Muscle of leg (tissue), 11 donors: Measurements from ENCODE around the gene TMEM123. TPM values are rescaled to one million over a fixed set of nuclear protein-coding genes. Genes with fewer than 3 reads are reported as not detected.

Source experiments
- DNase-seq: peaks from one replicate; pipeline ENCODE4 v3.0.0; 2013
- H3K27ac ChIP-seq: one replicate; pipeline ENCODE4 v1.5.1; 2013; ENCODE audit warnings: mild to moderate bottlenecking, low read length, control low read depth
- H3K27me3 ChIP-seq: one replicate; pipeline ENCODE4 v1.6.1; 2013; ENCODE audit warnings: low read length; ENCODE audit not compliant: control insufficient read depth, insufficient read depth
- H3K36me3 ChIP-seq: one replicate; pipeline ENCODE4 v1.6.1; 2013; ENCODE audit warnings: low read length; ENCODE audit not compliant: control insufficient read depth, insufficient read depth
- H3K4me1 ChIP-seq: one replicate; pipeline ENCODE4 v1.6.1; 2013; ENCODE audit warnings: low read length; ENCODE audit not compliant: control insufficient read depth, insufficient read depth
- H3K4me3 ChIP-seq: one replicate; pipeline ENCODE4 v1.5.1; 2013; ENCODE audit warnings: low read length, control low read depth
- H3K9me3 ChIP-seq: replicated peaks from 2 replicates; pipeline ENCODE4 v1.6.1; 2013; ENCODE audit warnings: low read depth, low read length; ENCODE audit not compliant: control insufficient read depth
- WGBS: methylation state at CpG from one replicate; pipeline ENCODE4 v1.1.5; 2013; ENCODE audit warnings: missing lambda C conversion rate; ENCODE audit not compliant: insufficient coverage; 5-methylcytosine and 5-hydroxymethylcytosine counted together
- polyA plus RNA-seq, 8 donors: library from polyadenylated mRNA; unstranded; fragments of 120-200 nt; gene quantifications; one replicate each; pipeline versions ENCODE4 v1.2.1 to v1.2.3, GENCODE V29; 2013; ENCODE audit warnings: inconsistent platforms in 1 of 8, low replicate concordance in 1 of 8; ENCODE audit not compliant: insufficient read length in 8 of 8, insufficient read depth in 1 of 8
- total RNA-seq: library from RNA; stranded (reverse); fragments of 120-200 nt; gene quantifications from one replicate; pipeline ENCODE4 v1.2.4, GENCODE V29; 2013

The TMEM123 gene
- total and polyA plus RNA-seq, 9 donors, result 80.2 to 158 (median 133) TPM

DNA sequence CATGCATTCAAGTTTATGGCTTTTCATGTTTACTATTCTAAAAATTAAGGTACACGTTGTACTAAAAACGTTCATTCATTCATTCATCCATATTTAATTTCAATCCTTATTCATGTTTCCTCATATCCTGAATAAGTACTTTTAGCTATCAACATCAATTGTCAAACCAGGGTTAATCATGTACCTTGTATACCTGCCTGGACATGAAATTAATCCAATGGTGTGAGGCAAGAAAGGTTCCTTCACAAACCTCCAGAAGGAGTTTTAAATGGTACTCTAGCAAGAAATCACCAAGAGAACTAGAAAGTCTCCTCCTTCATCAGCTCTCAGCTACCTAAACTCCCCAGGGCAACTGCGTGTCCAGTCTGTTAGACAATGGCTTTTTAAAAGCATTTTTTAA is 33.4 kb downstream of the TMEM123 start:
- peaks cover 18% of the 10 kb centered on the region for H3K4me1 ChIP-seq
- H3K4me3 ChIP-seq, result no peak overlapping the region
- H3K27me3 ChIP-seq, result no peaks in the 10 kb centered on the region
- H3K36me3 ChIP-seq, result no peaks in the 10 kb centered on the region
- H3K27ac ChIP-seq, result no peak overlapping the region
- H3K9me3 ChIP-seq, result peaks cover 12% of the 10 kb centered on the region
- no CpG with 5 or more reads among the region's 3 CpGs for WGBS
- no peak for DNase-seq

DNA sequence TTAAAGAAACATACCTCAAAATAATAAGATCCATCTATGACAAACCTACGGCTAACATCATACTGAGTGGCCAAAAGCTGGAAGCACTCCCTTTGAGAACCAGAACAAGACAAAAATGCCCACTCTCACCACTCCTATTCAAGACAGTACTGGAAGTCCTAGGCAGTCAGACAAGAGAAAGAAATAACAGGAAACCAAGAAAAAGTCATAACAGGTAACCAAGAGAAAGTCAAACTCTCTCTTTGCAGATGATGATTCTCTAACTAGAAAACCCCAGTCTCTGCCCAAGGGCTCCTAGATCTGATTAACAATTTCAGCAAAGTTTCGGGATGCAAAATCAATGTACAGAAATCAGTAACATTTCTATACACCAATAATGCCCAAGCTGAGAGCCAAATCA is 35.6 kb downstream of the TMEM123 start:
- Histone ChIP-seq H3K9me3 (peaks cover 12% of the 10 kb centered on the region), H3K27ac (no peak overlapping the region), H3K4me1 (peaks cover 13% of the 10 kb centered on the region), H3K4me3 (no peak overlapping the region), H3K36me3 (no peaks in the 10 kb centered on the region), H3K27me3 (no peaks in the 10 kb centered on the region)
- DNase-seq, result no peak
- 100% methylated on average over 1 of the region's 2 CpGs for WGBS

DNA sequence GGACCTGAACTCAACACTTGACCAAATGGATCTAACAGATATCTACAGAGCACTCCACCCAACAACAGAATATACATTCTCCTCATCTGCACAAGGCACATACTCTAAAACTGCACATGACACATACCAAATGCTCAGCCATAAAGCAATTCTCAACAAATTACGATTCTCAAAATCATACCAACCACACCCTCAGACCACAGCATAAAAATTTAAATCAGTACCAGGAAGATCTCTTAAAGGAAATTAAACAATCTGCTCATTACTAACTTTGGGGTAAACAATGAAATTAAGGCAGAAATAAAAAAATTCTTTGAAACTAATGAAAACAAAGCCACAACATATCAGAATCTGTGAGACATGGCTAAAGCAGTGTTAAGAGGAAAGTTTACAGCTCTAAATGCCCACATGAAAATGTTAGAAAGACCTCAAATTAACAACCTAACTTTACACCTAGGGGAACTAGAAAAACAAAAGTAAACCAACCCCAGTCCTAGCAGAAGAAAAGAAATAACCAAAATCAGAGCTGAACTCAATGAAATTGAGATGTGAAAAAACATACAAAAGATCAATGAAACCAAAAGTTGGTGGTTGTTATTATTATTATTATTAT is 37.2 kb downstream of the TMEM123 start:
- Histone ChIP-seq H3K4me1 (peaks cover 5% of the 10 kb centered on the region), H3K4me3 (no peak overlapping the region)

DNA sequence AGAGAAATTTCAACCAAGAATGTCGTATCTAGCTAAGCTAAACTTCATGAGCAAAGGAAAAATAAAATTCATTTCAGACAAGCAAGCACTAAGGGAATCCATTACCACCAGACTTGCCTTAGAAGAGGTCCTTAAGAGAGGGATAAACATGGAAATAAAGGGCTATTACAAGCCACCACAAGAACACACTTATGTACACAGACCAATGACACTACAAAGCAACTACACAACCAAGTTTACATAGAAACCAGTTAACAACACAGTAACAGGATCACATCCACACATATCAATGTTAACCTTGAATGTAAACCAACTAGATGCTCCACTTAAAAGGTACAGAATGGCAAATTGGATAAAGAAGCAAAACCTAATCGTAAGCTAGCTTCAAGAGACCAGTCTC is 38.0 kb downstream of the TMEM123 start:
- Histone ChIP-seq H3K36me3 (no peaks in the 10 kb centered on the region), H3K4me3 (no peak overlapping the region), H3K9me3 (peaks cover 12% of the 10 kb centered on the region), H3K4me1 (no peaks in the 10 kb centered on the region), H3K27ac (no peak overlapping the region), H3K27me3 (no peaks in the 10 kb centered on the region)
- WGBS, result no CpG with 5 or more reads among the region's 2 CpGs
- no peak for DNase-seq

More for the DNA sequence above, 37.2 kb downstream of the TMEM123 start:
- H3K36me3 ChIP-seq, result no peaks in the 10 kb centered on the region
- no CpG with 5 or more reads among the region's 1 CpG for WGBS
- no peak for DNase-seq
- no peak overlapping the region for H3K27ac ChIP-seq
- H3K9me3 ChIP-seq, result peaks cover 12% of the 10 kb centered on the region
- no peaks in the 10 kb centered on the region for H3K27me3 ChIP-seq

DNA sequence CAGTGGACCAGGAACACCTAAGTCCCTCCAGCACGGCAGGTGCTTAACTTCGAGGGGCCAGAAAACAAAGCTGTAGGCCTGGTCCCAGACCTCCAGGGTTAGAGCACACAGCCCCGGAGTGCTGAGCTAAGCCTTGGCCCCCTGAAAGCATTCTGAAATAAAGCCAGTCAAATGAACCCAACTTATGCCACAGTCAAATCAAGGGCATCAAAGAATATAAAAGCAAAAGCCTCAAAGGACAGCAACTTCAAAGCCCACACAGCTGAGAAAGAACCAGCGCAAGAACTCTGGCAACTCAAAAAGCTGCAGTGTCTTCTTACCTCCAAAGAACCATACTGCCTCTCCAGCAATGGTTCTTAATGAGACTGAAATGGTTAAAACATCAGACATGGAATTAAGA is 39.1 kb downstream of the TMEM123 start:
- DNase-seq, result no peak
- Histone ChIP-seq H3K4me1 (no peaks in the 10 kb centered on the region), H3K9me3 (peaks cover 12% of the 10 kb centered on the region), H3K27me3 (no peaks in the 10 kb centered on the region), H3K4me3 (no peak overlapping the region), H3K27ac (no peak overlapping the region), H3K36me3 (no peaks in the 10 kb centered on the region)
- WGBS, result 86% methylated on average over 3 of the region's 4 CpGs

DNA sequence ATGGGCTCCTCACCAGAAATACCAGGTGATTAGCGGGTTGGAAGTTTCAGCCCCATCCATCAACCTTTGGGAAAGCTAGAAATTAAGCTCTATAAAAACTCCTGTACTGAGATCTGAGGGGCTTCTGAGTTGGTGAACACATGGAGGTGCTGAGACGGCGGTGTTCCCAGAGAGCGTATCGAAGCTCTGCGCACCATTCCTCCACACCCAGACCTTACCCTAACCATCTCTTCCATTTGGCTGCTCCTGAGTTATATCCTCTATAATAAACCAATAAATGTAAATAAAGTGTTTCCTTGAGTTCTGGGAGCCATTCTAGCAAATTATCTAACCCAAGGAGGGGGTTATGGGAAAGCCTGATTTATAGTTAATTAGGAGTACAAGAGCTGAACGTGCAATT is 41.4 kb downstream of the TMEM123 start:
- Histone ChIP-seq H3K27me3 (no peaks in the 10 kb centered on the region), H3K4me3 (no peak overlapping the region), H3K27ac (no peak overlapping the region), H3K36me3 (peaks cover 2% of the 10 kb centered on the region), H3K9me3 (peaks cover 2% of the 10 kb centered on the region), H3K4me1 (peaks cover 4% of the 10 kb centered on the region)
- 50% methylated on average over 1 of the region's 7 CpGs for WGBS
- DNase-seq, result no peak

DNA sequence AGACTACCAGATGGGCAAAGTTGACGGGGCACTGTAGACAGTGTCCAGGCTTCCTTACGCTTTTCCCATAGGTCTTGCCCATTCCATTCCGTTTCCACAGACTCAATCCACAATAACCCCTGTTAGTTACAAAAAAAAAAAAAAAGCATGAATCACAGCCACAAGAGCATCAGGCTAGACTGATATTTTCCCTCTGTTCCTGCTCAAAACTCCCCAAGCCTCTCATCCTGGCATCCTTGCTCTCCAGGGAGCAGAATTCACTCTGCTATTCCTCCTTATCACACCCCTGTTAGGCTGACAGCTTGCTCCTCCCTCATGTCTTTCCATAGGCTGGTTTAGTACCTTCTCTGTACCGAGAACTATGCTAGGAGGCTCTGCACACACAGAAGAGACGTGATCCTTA is 42.2 kb downstream of the TMEM123 start:
- Histone ChIP-seq H3K9me3 (no peaks in the 10 kb centered on the region), H3K4me3 (no peak overlapping the region), H3K4me1 (peaks cover 4% of the 10 kb centered on the region), H3K36me3 (peaks cover 6% of the 10 kb centered on the region), H3K27me3 (no peaks in the 10 kb centered on the region), H3K27ac (no peak overlapping the region)
- no peak for DNase-seq
- 81% methylated on average over 2 of the region's 5 CpGs for WGBS

DNA sequence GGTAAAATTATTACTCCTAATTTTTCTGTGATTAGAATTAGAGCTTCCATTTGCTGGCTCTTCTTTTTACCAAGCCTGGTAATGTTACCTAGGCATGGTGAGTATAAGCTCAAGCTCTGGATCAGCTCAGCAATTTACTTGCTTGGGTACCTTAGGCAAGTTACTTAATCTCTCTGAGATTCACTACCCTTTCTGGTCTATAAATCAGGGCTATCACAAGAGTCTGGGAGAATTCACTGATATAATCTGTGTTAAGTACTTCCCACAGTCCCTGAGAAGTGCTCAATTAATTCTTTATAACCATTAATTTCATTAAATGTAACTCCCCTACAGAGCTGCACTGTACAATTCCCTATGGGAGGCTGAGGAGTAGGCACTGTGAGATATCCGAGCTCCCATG is 44.2 kb downstream of the TMEM123 start:
- DNase-seq, result no peak
- Histone ChIP-seq H3K36me3 (peaks cover 10% of the 10 kb centered on the region), H3K4me3 (no peak overlapping the region), H3K9me3 (no peaks in the 10 kb centered on the region), H3K27me3 (no peaks in the 10 kb centered on the region), H3K27ac (no peak overlapping the region), H3K4me1 (peaks cover 4% of the 10 kb centered on the region)
- no CpG with 5 or more reads among the region's 1 CpG for WGBS

DNA sequence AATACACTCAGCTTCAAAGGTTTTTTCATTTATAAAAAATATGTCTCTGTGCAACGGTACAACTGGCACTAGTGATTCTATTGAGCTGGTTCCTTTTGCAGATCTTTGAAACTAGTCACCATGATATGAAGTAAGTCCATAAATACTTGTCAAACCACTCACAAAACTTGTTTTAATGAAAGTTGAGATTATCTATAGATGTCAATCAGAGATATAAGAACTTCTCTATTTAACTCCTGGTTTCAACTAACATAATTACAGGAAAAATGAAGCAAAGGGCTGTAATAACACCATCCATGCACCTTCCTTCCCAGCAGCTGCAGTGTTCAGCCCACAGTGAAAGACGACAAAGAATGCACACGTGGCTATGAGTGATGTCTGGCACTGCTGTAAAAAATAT is 44.7 kb downstream of the TMEM123 start:
- no CpG with 5 or more reads among the region's 3 CpGs for WGBS
- no peaks in the 10 kb centered on the region for H3K27me3 ChIP-seq
- H3K36me3 ChIP-seq, result peaks cover 10% of the 10 kb centered on the region
- no peaks in the 10 kb centered on the region for H3K9me3 ChIP-seq
- H3K4me3 ChIP-seq, result no peak overlapping the region
- peaks cover 4% of the 10 kb centered on the region for H3K4me1 ChIP-seq
- no peak for DNase-seq
- H3K27ac ChIP-seq, result no peak overlapping the region

DNA sequence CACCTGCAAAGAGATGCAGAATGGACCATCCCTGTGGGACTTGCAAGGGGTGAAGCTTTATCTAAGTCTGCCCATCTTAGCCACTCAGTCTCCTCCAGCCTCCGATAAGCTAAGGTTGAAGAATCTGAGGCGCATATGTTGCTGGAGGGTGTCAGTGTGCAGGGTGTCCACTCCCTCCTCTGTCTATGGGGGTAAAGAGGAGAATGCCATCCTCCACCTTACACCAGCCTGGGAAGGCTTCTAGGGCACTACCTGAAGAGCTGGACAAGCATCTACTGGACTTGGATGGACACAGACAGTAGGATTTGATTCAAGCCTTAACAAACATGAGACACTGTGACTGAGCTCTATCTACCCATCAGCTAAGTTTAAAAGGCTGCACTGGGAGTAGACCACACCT is 46.5 kb downstream of the TMEM123 start:
- no CpG with 5 or more reads among the region's 2 CpGs for whole genome bisulfite sequencing
- no peaks in the 10 kb centered on the region for H3K9me3 ChIP-seq
- no peak for DNase-seq
- H3K36me3 ChIP-seq, result peaks cover 10% of the 10 kb centered on the region
- no peak overlapping the region for H3K27ac ChIP-seq
- no peaks in the 10 kb centered on the region for H3K27me3 ChIP-seq
- H3K4me1 ChIP-seq, result peaks cover 4% of the 10 kb centered on the region
- no peak overlapping the region for H3K4me3 ChIP-seq

DNA sequence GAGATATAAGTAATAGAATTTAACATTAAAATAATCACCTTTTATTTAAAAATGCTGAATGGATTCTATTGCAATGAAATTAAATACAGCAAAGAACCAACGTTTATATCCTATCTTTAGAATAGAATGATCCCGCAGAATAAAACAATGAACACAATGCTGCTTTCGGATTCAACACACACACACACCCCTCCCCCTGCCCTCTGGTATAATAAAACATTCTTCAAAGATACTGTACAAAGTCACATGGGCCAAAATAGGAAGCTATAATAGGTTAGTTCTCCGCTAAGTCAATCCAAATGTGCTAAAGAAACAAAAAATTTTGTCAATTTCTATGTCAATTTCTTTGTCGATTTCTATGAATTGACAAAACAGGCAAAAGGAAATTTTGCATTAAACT is 47.1 kb downstream of the TMEM123 start:
- no peaks in the 10 kb centered on the region for H3K27me3 ChIP-seq
- no peak for DNase-seq
- H3K4me1 ChIP-seq, result peaks cover 4% of the 10 kb centered on the region
- peaks cover 12% of the 10 kb centered on the region for H3K36me3 ChIP-seq
- H3K4me3 ChIP-seq, result no peak overlapping the region
- no peaks in the 10 kb centered on the region for H3K9me3 ChIP-seq
- WGBS, result no CpG with 5 or more reads among the region's 5 CpGs
- no peak overlapping the region for H3K27ac ChIP-seq
